PC-3 (cell line): ENCODE results near the gene TRIM52. TPM values are rescaled to one million over a fixed set of nuclear protein-coding genes. Genes with fewer than 3 reads are reported as not detected.

Experiments
- ATAC-seq: fragments of 200-7000 bp; cut with Tn5 transposase; 2 replicates; pipeline ENCODE4 v1.9.1; 2020; ENCODE audit warnings: mild to moderate bottlenecking, moderate library complexity
- BruUV-seq: library from RNA; stranded (reverse); fragments of 400-500 nt; replicated peaks from 2 replicates; lab custom pipeline; 2021; lab: Mats Ljungman, UMichigan
- CTCF ChIA-PET: fragments of 300-600 bp; sonication (Branson Sonifier 250); formaldehyde crosslinking; loops from one replicate; lab custom pipeline; 2022; ENCODE audit warnings: antibody characterized with exemption; lab: Charles Lee
- POLR2A ChIA-PET: fragments of 300-600 bp; sonication (Branson Sonifier 250); formaldehyde crosslinking; loops from one replicate; lab custom pipeline; 2022; ENCODE audit warnings: antibody characterized with exemption; ENCODE audit not compliant: unreplicated experiment; lab: Charles Lee
- DNase-seq: peaks from one replicate; pipeline ENCODE4 v3.0.0-alpha.2; 2015
- H2AFZ ChIP-seq: fragments of 300-600 bp; sonication (generic); 2 replicates; pipeline ENCODE4 v1.6.0; 2016; ENCODE audit warnings: antibody characterized with exemption, low read length
- H3F3A ChIP-seq: fragments of 300-600 bp; sonication (generic); one replicate; pipeline ENCODE4 v1.6.0; 2017; ENCODE audit warnings: antibody characterized with exemption, low read length, control low read depth, mild to moderate bottlenecking; ENCODE audit not compliant: unreplicated experiment
- H3K27ac ChIP-seq: fragments of 300-600 bp; sonication (generic); 2 replicates; pipeline ENCODE4 v1.5.1; 2016; ENCODE audit warnings: mild to moderate bottlenecking, low read length
- H3K27me3 ChIP-seq: fragments of 300-600 bp; sonication (generic); 2 replicates; pipeline ENCODE4 v1.6.1; 2016; ENCODE audit warnings: low read length, mixed read lengths
- H3K36me3 ChIP-seq: fragments of 300-600 bp; sonication (generic); 2 replicates; pipeline ENCODE4 v1.6.1; 2016; ENCODE audit warnings: low read depth, mixed run types, low read length, mixed read lengths
- H3K4me1 ChIP-seq: fragments of 300-600 bp; sonication (generic); 2 replicates; pipeline ENCODE4 v1.5.1; 2016; ENCODE audit warnings: low read length; ENCODE audit not compliant: insufficient read depth
- H3K4me2 ChIP-seq: fragments of 300-600 bp; sonication (generic); 2 replicates; pipeline ENCODE4 v1.6.0; 2016; ENCODE audit warnings: low read length
- H3K4me3 ChIP-seq: fragments of 300-600 bp; sonication (generic); 2 replicates; pipeline ENCODE4 v1.5.1; 2016; ENCODE audit warnings: mild to moderate bottlenecking, low read length, mixed read lengths
- H3K79me2 ChIP-seq: fragments of 300-600 bp; sonication (generic); 2 replicates; pipeline ENCODE4 v1.6.1; 2017; ENCODE audit warnings: low read length, mixed read lengths
- H3K9ac ChIP-seq: fragments of 300-600 bp; sonication (generic); 2 replicates; pipeline ENCODE4 v1.6.0; 2016; ENCODE audit warnings: mild to moderate bottlenecking, low read length
- H3K9me2 ChIP-seq: fragments of 300-600 bp; sonication (generic); replicated peaks from 2 replicates; pipeline ENCODE4 v1.6.1; 2016; ENCODE audit warnings: mixed run types, low read length, mixed read lengths
- H3K9me3 ChIP-seq: fragments of 300-600 bp; sonication (generic); 2 replicates; pipeline ENCODE4 v1.6.1; 2016; ENCODE audit warnings: low read length, mixed read lengths
- H4K20me1 ChIP-seq: fragments of 300-600 bp; sonication (generic); 2 replicates; pipeline ENCODE4 v1.6.1; 2016; ENCODE audit warnings: low read length, mixed read lengths
- CTCF ChIP-seq: fragments of 300-600 bp; sonication (generic); conservative IDR thresholded peaks from 2 replicates; pipeline ENCODE4 v1.5.1; 2017; ENCODE audit warnings: antibody characterized with exemption, low read depth, mild to moderate bottlenecking, low read length
- EZH2 ChIP-seq: fragments of 300-600 bp; sonication (generic); IDR thresholded peaks from one replicate; pipeline ENCODE4 v1.6.1; 2017; ENCODE audit warnings: antibody characterized with exemption, mild to moderate bottlenecking, low read length; ENCODE audit not compliant: unreplicated experiment
- EZH2phosphoT487 ChIP-seq: fragments of 300-600 bp; sonication (generic); IDR thresholded peaks from 2 replicates; pipeline ENCODE4 v1.6.1; 2018; ENCODE audit warnings: mild to moderate bottlenecking, antibody characterized with exemption, low read length, borderline replicate concordance
- intact Hi-C: fragments of 100-400 bp; cut with micrococcal nuclease; formaldehyde crosslinking; loops from 2 replicates; pipeline ENCODE4 v1.9.0; 2023
- total RNA-seq: library from RNA; depleted of rRNA; stranded (reverse); fragments of >200 nt; gene quantifications from 2 replicates; pipeline ENCODE4 v1.2.3, GENCODE V29; 2014

The TRIM52 gene
- total RNA-seq, 1 experiment from 2014 or later: 4.4 TPM

- H3K4me3 ChIP-seq: peak within 1 kb of the TSS; percentile 99
- intact Hi-C loops: loop anchor here (2.0 kb wide), 1 partner anchor 21 kb away; the partner anchor contains the start of gene TRIM41
- H3K27ac ChIP-seq: peak within 1 kb of the TSS; percentile 86
- peak within 1 kb of the TSS; percentile 90 for H2AFZ ChIP-seq
- ChIA-PET CTCF (interaction anchor here (0.6 kb wide), 1 partner anchor 18 kb away, joined by 11 read pairs; no protein-coding TSS in a partner anchor), POLR2A (interaction anchor here (0.6 to 0.7 kb wide), 4 partner anchors 12 to 56 kb away, joined by 3 to 6 read pairs (median 4); no protein-coding TSS in a partner anchor)
- peaks cover 30% of the 10 kb centered on the region for H3K4me1 ChIP-seq
- peaks cover 38% of the 10 kb centered on the region for H3K36me3 ChIP-seq
- DNase-seq (peak; percentile 78), ATAC-seq (peak; percentile 48)
- H3K27me3 ChIP-seq: no peaks in the 10 kb centered on the region
- H3K9me2 ChIP-seq: no peaks in the 10 kb centered on the region
- peaks cover 49% of the 10 kb centered on the region for H4K20me1 ChIP-seq
- H3K9ac ChIP-seq: peak within 1 kb of the TSS; percentile 100
- no TSS peak for BruUV-seq
- H3K4me2 ChIP-seq: peak within 1 kb of the TSS; percentile 90
- peaks cover 11% of the 10 kb centered on the region for H3F3A ChIP-seq
- TF ChIP-seq EZH2phosphoT487 (no peak), EZH2 (no peak), CTCF (no peak)
- peaks cover 88% of the 10 kb centered on the region for H3K79me2 ChIP-seq
- H3K9me3 ChIP-seq: no peaks in the 10 kb centered on the region
Measured at GRCh38 chr5:181243564-181244343, 17.2 kb downstream of the TRIM52 start, which contains the start of gene RACK1. RACK1 (minus strand) TSS chr5:181243906; CDS start chr5:181243800, 106 bp downstream.

- ChIA-PET CTCF (no interaction called here), POLR2A (no interaction called here)
- ATAC-seq (no peak), DNase-seq (no peak)
- H3K9ac ChIP-seq: peak overlapping the region; percentile 100
- no peaks in the 10 kb centered on the region for H3K9me2 ChIP-seq
- peaks cover 30% of the 10 kb centered on the region for H3K4me1 ChIP-seq
- H2AFZ ChIP-seq: no peak overlapping the region; the same call in 1 of the 2 replicates
- peak overlapping the region; percentile 90 for H3K4me2 ChIP-seq
- peaks cover 84% of the 10 kb centered on the region for H3K79me2 ChIP-seq
- peak overlapping the region; percentile 86 for H3K27ac ChIP-seq
- peak overlapping the region; percentile 99 for H3K4me3 ChIP-seq
- H3K27me3 ChIP-seq: no peaks in the 10 kb centered on the region
- intact Hi-C loops: loop anchor here (2.0 kb wide), 1 partner anchor 20 kb away; the partner anchor contains the start of gene TRIM41
- H3F3A ChIP-seq: peaks cover 11% of the 10 kb centered on the region
- H3K9me3 ChIP-seq: no peaks in the 10 kb centered on the region
- H4K20me1 ChIP-seq: peaks cover 50% of the 10 kb centered on the region
- H3K36me3 ChIP-seq: peaks cover 45% of the 10 kb centered on the region
- TSS peak; percentile 60 for BruUV-seq
- no peak for TF ChIP-seq EZH2
- TF ChIP-seq EZH2phosphoT487: no peak
- TF ChIP-seq CTCF: no peak
Measured at GRCh38 chr5:181243018-181243563, 17.9 kb downstream of the TRIM52 start.
